GM19397 (cell line): Measurements from ENCODE around the gene SLC25A17.
"Not testable (repeated sequence)": the region's sequence is repeated elsewhere in the genome, so short reads cannot be mapped to it uniquely, and the experiment has no call there.

Experiments
- ATAC-seq: cut with Tn5 transposase; IDR thresholded peaks from one replicate; pipeline ENCODE4 v1.9.1; 2021; ENCODE audit warnings: mild to moderate bottlenecking, moderate library complexity; ENCODE audit not compliant: unreplicated experiment

Gene SLC25A17

GRCh38 chr22:40818747-40819598 lies at the start of gene SLC25A17:
SLC25A17 (minus strand) TSS chr22:40819346; CDS start chr22:40819248, 98 bp downstream.
- peak; percentile 64 for ATAC-seq

- not testable (repeated sequence) for ATAC-seq
These were observed 49.2 kb upstream of the SLC25A17 start for GRCh38 chr22:40868379-40868778.

GRCh38 chr22:40867109-40867508 lies 48.0 kb upstream of the SLC25A17 start:
- ATAC-seq, result no peak

GRCh38 chr22:40862537-40862936 lies 43.4 kb upstream of the SLC25A17 start:
- ATAC-seq, result no peak

- ATAC-seq, result no peak
These were observed 42.9 kb upstream of the SLC25A17 start, which contains the start of gene DNAJB7 for GRCh38 chr22:40862013-40862412. DNAJB7 (minus strand) TSS chr22:40862113; CDS start chr22:40861994, 119 bp downstream.

- ATAC-seq, result no peak
These were observed 38.2 kb upstream of the SLC25A17 start for GRCh38 chr22:40857309-40857855.

- peak; percentile 93 for ATAC-seq
These were observed 37.6 kb upstream of the SLC25A17 start, which contains the start of the genes ST13 and XPNPEP3 for GRCh38 chr22:40856513-40857308. ST13 (minus strand) TSS chr22:40856639; CDS start chr22:40856540, 99 bp downstream. XPNPEP3 (plus strand) TSS chr22:40857148; CDS start chr22:40857182, 34 bp downstream.

- ATAC-seq, result peak; percentile 35
These were observed 36.9 kb upstream of the SLC25A17 start for GRCh38 chr22:40855979-40856512.

GRCh38 chr22:40855071-40855978 lies 36.2 kb upstream of the SLC25A17 start:
- ATAC-seq, result no peak

- no peak for ATAC-seq
These were observed 34.8 kb upstream of the SLC25A17 start for GRCh38 chr22:40853961-40854360.

- ATAC-seq, result no peak
These were observed 34.2 kb upstream of the SLC25A17 start for GRCh38 chr22:40853333-40853732.

GRCh38 chr22:40845816-40846215 lies 26.7 kb upstream of the SLC25A17 start:
- ATAC-seq, result not testable (repeated sequence)

GRCh38 chr22:40844951-40845350 lies 25.8 kb upstream of the SLC25A17 start:
- ATAC-seq, result no peak

- ATAC-seq, result no peak
These were observed 19.3 kb upstream of the SLC25A17 start for GRCh38 chr22:40838486-40838885.

- ATAC-seq, result no peak
These were observed 15.5 kb upstream of the SLC25A17 start for GRCh38 chr22:40834619-40835018.

GRCh38 chr22:40829131-40829530 lies 10.0 kb upstream of the SLC25A17 start:
- ATAC-seq, result no peak

GRCh38 chr22:40826984-40827741 lies 8.0 kb upstream of the SLC25A17 start:
- no peak for ATAC-seq

- not testable (repeated sequence) for ATAC-seq
These were observed 7.1 kb upstream of the SLC25A17 start for GRCh38 chr22:40826292-40826691.

- ATAC-seq, result no peak
These were observed 4.3 kb upstream of the SLC25A17 start for GRCh38 chr22:40823426-40823825.
